ENCODE data around the gene SUPT5H. TPM values are rescaled to one million over a fixed set of nuclear protein-coding genes. Genes with fewer than 3 reads are reported as not detected.

The SUPT5H gene
- total and polyA plus RNA-seq, 2 of the 4 experiments (the other 2 are of a cell fraction): 75.3 to 116 TPM

DNA sequence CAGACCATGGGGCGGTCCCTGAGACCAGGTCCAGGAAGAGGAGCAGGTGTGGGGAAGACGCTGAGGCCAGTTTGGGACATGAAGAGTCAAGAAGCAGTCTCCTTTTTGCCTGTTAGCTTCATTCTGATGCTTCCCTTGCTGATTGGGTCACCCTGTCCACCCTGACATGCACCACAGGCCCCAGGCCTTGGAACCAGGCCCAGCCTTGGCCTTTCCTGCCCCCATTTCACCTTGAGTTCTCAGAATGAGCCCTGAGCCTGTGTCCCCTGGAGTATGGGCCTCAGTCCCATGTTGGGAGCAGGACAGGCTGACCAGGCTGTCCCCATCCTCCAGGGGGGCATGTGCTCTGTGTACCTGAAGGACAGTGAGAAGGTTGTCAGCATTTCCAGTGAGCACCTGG lies 30.4 kb downstream of the SUPT5H start:
- H3K14ac ChIP-seq (replicated peaks; ENCODE audit: low read depth, low read length): no peak overlapping the region
- DNase-seq (no peak), ATAC-seq (ENCODE audit: low read depth) (no peak)
- no peak overlapping the region for H2BK20ac ChIP-seq (ENCODE audit: low read depth, low read length)
- H3K4me1 ChIP-seq (ENCODE audit: control insufficient read depth, insufficient read depth, low read length): peaks cover 3% of the 10 kb centered on the region; the same call in 1 of the 2 replicates
- H3K4ac ChIP-seq (ENCODE audit: low read depth, low read length): no peak overlapping the region
- no peaks in the 10 kb centered on the region; the same call in 1 of the 2 replicates for H4K20me1 ChIP-seq (ENCODE audit: insufficient read depth, low read length)
- ChIA-PET CTCF (no interaction called here), POLR2A (ENCODE audit: unreplicated experiment) (no interaction called here)
- H4K5ac ChIP-seq (ENCODE audit: low read depth, low read length): no peak overlapping the region
- H2AFZ ChIP-seq (replicated peaks; ENCODE audit: low read length, poor library complexity): no peak overlapping the region
- H3K27ac ChIP-seq (ENCODE audit: insufficient read depth, low read length): no peak overlapping the region
- peaks cover 55% of the 10 kb centered on the region for H3K36me3 ChIP-seq (ENCODE audit: control insufficient read depth, insufficient read depth, low read length)
- H4K8ac ChIP-seq (ENCODE audit: low read depth in 2 of 2, low read length in 2 of 2): no peak overlapping the region
- no peak overlapping the region for H3K4me3 ChIP-seq (ENCODE audit: insufficient read depth, low read depth, low read length)
- BruUV-seq (replicated peaks): no TSS peak
- intact Hi-C loops (cut with micrococcal nuclease) (no loop called here), in situ Hi-C loops (cut with MboI; ENCODE audit: low sequenced_read_pairs) (no loop called here), dilution Hi-C loops (cut with HindIII; ENCODE audit: low sequenced_read_pairs, unreplicated experiment) (no loop called here)
- H3K56ac ChIP-seq (ENCODE audit: extremely low read depth, insufficient read depth, low read length): no peak overlapping the region
- no peak overlapping the region for H2BK120ac ChIP-seq (ENCODE audit: low read depth, low read length)
- H3K9ac ChIP-seq (ENCODE audit: low read depth, low read length): no peak overlapping the region
- no peak overlapping the region for H4K91ac ChIP-seq (ENCODE audit: insufficient read depth, low read depth, low read length)
- no peaks in the 10 kb centered on the region for H3K27me3 ChIP-seq (ENCODE audit: control insufficient read depth, insufficient read depth, low read length)
- H2AK5ac ChIP-seq (ENCODE audit: low read depth, low read length): no peak overlapping the region
- WGBS, 2 experiments (ENCODE audit: extremely low coverage in 2 of 2, insufficient read length in 1 of 2): 100% methylated on average over 1 of the region's 2 CpGs; no CpG with 5 or more reads in 1 of the 2 experiments
- no peak overlapping the region for H3K18ac ChIP-seq (ENCODE audit: low read depth, low read length)
- H2AK9ac ChIP-seq (replicated peaks; ENCODE audit: low read depth, low read length, poor library complexity): no peak overlapping the region
- TF ChIP-seq, protein P1, sequence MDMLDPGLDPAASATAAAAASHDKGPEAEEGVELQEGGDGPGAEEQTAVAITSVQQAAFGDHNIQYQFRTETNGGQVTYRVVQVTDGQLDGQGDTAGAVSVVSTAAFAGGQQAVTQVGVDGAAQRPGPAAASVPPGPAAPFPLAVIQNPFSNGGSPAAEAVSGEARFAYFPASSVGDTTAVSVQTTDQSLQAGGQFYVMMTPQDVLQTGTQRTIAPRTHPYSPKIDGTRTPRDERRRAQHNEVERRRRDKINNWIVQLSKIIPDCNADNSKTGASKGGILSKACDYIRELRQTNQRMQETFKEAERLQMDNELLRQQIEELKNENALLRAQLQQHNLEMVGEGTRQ (IDR thresholded peaks at IDR 0.05; ENCODE audit: low read depth, low read length): no peak
- TF ChIP-seq RFX5 (IDR thresholded peaks at IDR 0.05; ENCODE audit: low read depth, low read length) (no peak), RCOR1 (IDR thresholded peaks at IDR 0.05; ENCODE audit: insufficient replicate concordance, low read length) (no peak), CEBPB (IDR thresholded peaks at IDR 0.05; ENCODE audit: low read depth, low read length) (no peak), NFE2L2 (IDR thresholded peaks at IDR 0.05; ENCODE audit: low read depth, low read length) (no peak), POLR2A (IDR thresholded peaks at IDR 0.05; ENCODE audit: low read depth, low read length) (no peak), MAZ (IDR thresholded peaks at IDR 0.05; ENCODE audit: borderline replicate concordance, low read depth, low read length) (no peak), SMC3 (IDR thresholded peaks at IDR 0.05; ENCODE audit: low read depth, low read length) (no peak)
- TF ChIP-seq, protein P2, sequence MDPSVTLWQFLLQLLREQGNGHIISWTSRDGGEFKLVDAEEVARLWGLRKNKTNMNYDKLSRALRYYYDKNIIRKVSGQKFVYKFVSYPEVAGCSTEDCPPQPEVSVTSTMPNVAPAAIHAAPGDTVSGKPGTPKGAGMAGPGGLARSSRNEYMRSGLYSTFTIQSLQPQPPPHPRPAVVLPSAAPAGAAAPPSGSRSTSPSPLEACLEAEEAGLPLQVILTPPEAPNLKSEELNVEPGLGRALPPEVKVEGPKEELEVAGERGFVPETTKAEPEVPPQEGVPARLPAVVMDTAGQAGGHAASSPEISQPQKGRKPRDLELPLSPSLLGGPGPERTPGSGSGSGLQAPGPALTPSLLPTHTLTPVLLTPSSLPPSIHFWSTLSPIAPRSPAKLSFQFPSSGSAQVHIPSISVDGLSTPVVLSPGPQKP (IDR thresholded peaks at IDR 0.05; ENCODE audit: borderline replicate concordance, low read depth, low read length): no peak
- peaks cover 4 to 5% of the 10 kb centered on the region in 2 experiments; a peak in 2 of 4 replicates for H3K79me1 ChIP-seq (ENCODE audit: low read depth in 1 of 2, low read length in 2 of 2)
- H2BK15ac ChIP-seq (ENCODE audit: low read depth, low read length): no peak overlapping the region
- H3K9me1 ChIP-seq (ENCODE audit: insufficient read depth, low read length): no peaks in the 10 kb centered on the region
- H3K23ac ChIP-seq (ENCODE audit: low read depth, low read length): no peak overlapping the region
- no peaks in the 10 kb centered on the region for H3K9me3 ChIP-seq (ENCODE audit: control insufficient read depth, insufficient read depth, low read length)
- H2BK5ac ChIP-seq (ENCODE audit: low read depth, low read length, poor library complexity, severe bottlenecking): no peak overlapping the region
- H3K4me2 ChIP-seq (ENCODE audit: low read depth, low read length): no peak overlapping the region
